HG03175 (cell line): ENCODE data around the gene NFAT5.
"Not testable (repeated sequence)": the region's sequence is repeated elsewhere in the genome, so short reads cannot be mapped to it uniquely, and the experiment has no call there.

Source experiments
- ATAC-seq: cut with Tn5 transposase; IDR thresholded peaks from one replicate; pipeline ENCODE4 v1.9.1; 2021; ENCODE audit warnings: mild to moderate bottlenecking, moderate library complexity; ENCODE audit not compliant: unreplicated experiment

The NFAT5 gene

GRCh38 chr16:69546663-69547062, 19.1 kb upstream of the NFAT5 start:
- not testable (repeated sequence) for ATAC-seq

GRCh38 chr16:69553332-69553731, 12.4 kb upstream of the NFAT5 start:
- no peak for ATAC-seq

GRCh38 chr16:69554495-69554894, 11.3 kb upstream of the NFAT5 start:
- no peak for ATAC-seq

- no peak for ATAC-seq
Measured at GRCh38 chr16:69555437-69555836, 10.3 kb upstream of the NFAT5 start.

- ATAC-seq = no peak
Measured at GRCh38 chr16:69555867-69556266, 9.9 kb upstream of the NFAT5 start.

GRCh38 chr16:69559164-69559563, 6.6 kb upstream of the NFAT5 start:
- no peak for ATAC-seq

GRCh38 chr16:69561367-69561766, 4.4 kb upstream of the NFAT5 start:
- ATAC-seq = not testable (repeated sequence)

GRCh38 chr16:69561901-69562300, 3.9 kb upstream of the NFAT5 start:
- no peak for ATAC-seq

- no peak for ATAC-seq
Measured at GRCh38 chr16:69562813-69563212, 3.0 kb upstream of the NFAT5 start.

- ATAC-seq = peak; percentile 35
Measured at GRCh38 chr16:69563605-69564580, 1.9 kb upstream of the NFAT5 start.

GRCh38 chr16:69564845-69565670, 708 bp upstream of the NFAT5 start:
- peak; percentile 34 for ATAC-seq

GRCh38 chr16:69566240-69566980, 644 bp downstream of the NFAT5 start:
- peak; percentile 31 for ATAC-seq

GRCh38 chr16:69566981-69567680, 1.4 kb downstream of the NFAT5 start:
- ATAC-seq = no peak

- ATAC-seq = no peak
Measured at GRCh38 chr16:69568676-69569075, 2.9 kb downstream of the NFAT5 start.

GRCh38 chr16:69578771-69579170, 13.0 kb downstream of the NFAT5 start:
- ATAC-seq = not testable (repeated sequence)

- no peak for ATAC-seq
Measured at GRCh38 chr16:69579783-69580481, 14.2 kb downstream of the NFAT5 start.

- ATAC-seq = no peak
Measured at GRCh38 chr16:69581297-69581696, 15.5 kb downstream of the NFAT5 start.

GRCh38 chr16:69584493-69584892, 18.7 kb downstream of the NFAT5 start:
- ATAC-seq = not testable (repeated sequence)

- no peak for ATAC-seq
Measured at GRCh38 chr16:69589434-69590269, 23.9 kb downstream of the NFAT5 start.
